OCI-LY7 (cell line): ENCODE measurements around the gene ENTPD7.

Experiments used
- CTCF ChIP-seq: fragments of 200-600 bp; sonication (generic); conservative IDR thresholded peaks from 2 replicates; pipeline ENCODE4 v1.5.1; 2014; ENCODE audit warnings: mild to moderate bottlenecking, antibody characterized with exemption, low read length, moderate library complexity, mixed read lengths
- EZH2phosphoT487 ChIP-seq: fragments of 200-600 bp; sonication (generic); IDR thresholded peaks from 2 replicates; pipeline ENCODE4 v1.6.1; 2018; ENCODE audit warnings: low read depth, borderline replicate concordance, mild to moderate bottlenecking, mixed run types, antibody characterized with exemption, low read length, moderate library complexity, mixed read lengths

- TF ChIP-seq EZH2phosphoT487 (no peak), CTCF (no peak)
Measured at GRCh38 chr10:99754670-99755069, 95.4 kb downstream of the ENTPD7 start.
